Type B pancreatic cell (in vitro differentiated cells): Measurements from ENCODE around the gene UBASH3B. TPM values are rescaled to one million over a fixed set of nuclear protein-coding genes. Genes with fewer than 3 reads are reported as not detected.
A peak's percentile ranks its signal among the peaks of the same experiment; 100 is the strongest.

ENCODE experiments used
- DNase-seq: peaks from one replicate; pipeline ENCODE4 v3.0.0; 2021; ENCODE audit warnings: mixed read lengths; ENCODE audit not compliant: unreplicated experiment; ENCODE audit errors: extremely low spot score
- H3K27ac Mint-ChIP-seq: 2 replicates; pipeline ENCODE4 v1.8.0; 2021; ENCODE audit warnings: mild to moderate bottlenecking, mixed read lengths
- H3K27me3 Mint-ChIP-seq: 2 replicates; pipeline ENCODE4 v1.8.0; 2021; ENCODE audit warnings: mixed read lengths
- H3K36me3 Mint-ChIP-seq: 2 replicates; pipeline ENCODE4 v1.8.0; 2021; ENCODE audit warnings: mixed read lengths
- H3K4me1 Mint-ChIP-seq: one replicate; pipeline ENCODE4 v1.8.0; 2021; ENCODE audit warnings: mixed read lengths; ENCODE audit not compliant: unreplicated experiment
- H3K4me3 Mint-ChIP-seq: 2 replicates; pipeline ENCODE4 v1.8.0; 2021; ENCODE audit warnings: mild to moderate bottlenecking, mixed read lengths
- H3K9me3 Mint-ChIP-seq: 2 replicates; pipeline ENCODE4 v1.8.0; 2021; ENCODE audit warnings: mixed read lengths
- total RNA-seq: library from RNA; stranded (reverse); gene quantifications from 2 replicates; pipeline ENCODE4 v1.2.1, GENCODE V29; 2021; ENCODE audit warnings: low replicate concordance
- TF ChIP-seq, protein P1 (sequence below): fragments of 200-600 bp; sonication (generic); conservative IDR thresholded peaks from 2 replicates; pipeline ENCODE4 v1.5.0; 2021; ENCODE audit warnings: antibody characterized with exemption, mild to moderate bottlenecking

The UBASH3B gene
- total RNA-seq, 1 donor from 2014 or later = 8.6 TPM

GRCh38 chr11:122690801-122691548, 35.5 kb downstream of the UBASH3B start:
- Mint-ChIP-seq H3K27me3 (peaks cover 6% of the 10 kb centered on the region), H3K36me3 (peaks cover 4% of the 10 kb centered on the region), H3K9me3 (no peaks in the 10 kb centered on the region), H3K4me1 (peaks cover 13% of the 10 kb centered on the region), H3K4me3 (no peak overlapping the region), H3K27ac (no peak overlapping the region)
- TF ChIP-seq, protein P1, sequence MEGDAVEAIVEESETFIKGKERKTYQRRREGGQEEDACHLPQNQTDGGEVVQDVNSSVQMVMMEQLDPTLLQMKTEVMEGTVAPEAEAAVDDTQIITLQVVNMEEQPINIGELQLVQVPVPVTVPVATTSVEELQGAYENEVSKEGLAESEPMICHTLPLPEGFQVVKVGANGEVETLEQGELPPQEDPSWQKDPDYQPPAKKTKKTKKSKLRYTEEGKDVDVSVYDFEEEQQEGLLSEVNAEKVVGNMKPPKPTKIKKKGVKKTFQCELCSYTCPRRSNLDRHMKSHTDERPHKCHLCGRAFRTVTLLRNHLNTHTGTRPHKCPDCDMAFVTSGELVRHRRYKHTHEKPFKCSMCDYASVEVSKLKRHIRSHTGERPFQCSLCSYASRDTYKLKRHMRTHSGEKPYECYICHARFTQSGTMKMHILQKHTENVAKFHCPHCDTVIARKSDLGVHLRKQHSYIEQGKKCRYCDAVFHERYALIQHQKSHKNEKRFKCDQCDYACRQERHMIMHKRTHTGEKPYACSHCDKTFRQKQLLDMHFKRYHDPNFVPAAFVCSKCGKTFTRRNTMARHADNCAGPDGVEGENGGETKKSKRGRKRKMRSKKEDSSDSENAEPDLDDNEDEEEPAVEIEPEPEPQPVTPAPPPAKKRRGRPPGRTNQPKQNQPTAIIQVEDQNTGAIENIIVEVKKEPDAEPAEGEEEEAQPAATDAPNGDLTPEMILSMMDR = no peak
- DNase-seq = no peak

DNA sequence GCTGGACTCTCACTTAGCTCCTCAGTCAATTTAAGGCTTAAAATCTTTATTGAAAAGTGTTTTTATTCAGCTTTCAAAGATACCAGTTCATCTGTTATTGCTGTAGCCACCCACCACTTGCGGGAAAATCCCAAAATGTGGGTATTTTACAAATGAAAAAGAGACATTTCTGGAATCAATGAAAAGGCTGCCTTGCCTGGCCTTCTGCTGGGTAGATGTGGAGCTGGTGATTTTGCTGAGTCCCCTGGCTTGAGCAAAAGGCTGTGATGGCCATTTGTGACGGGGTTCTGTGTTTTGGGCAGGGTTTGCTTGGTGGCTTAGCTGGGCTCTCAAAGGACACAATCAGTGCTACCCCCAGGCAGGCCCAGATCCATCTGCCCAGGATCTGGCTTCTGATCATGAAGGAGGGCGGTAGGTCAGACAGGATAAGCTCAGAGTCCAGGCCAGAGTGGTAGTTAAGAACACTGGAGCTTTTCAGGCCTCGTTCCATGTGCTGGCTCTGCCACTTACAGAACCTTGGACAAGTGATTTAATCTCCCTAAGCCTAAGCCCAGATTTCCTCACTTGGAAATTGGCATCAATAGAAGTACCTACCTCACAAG, 36.1 kb downstream of the UBASH3B start:
- no peak overlapping the region for H3K4me3 Mint-ChIP-seq
- TF ChIP-seq, protein P1 = no peak
- DNase-seq = no peak
- H3K9me3 Mint-ChIP-seq = no peaks in the 10 kb centered on the region
- peaks cover 6% of the 10 kb centered on the region for H3K27me3 Mint-ChIP-seq
- H3K27ac Mint-ChIP-seq = peak overlapping the region; percentile 60
- H3K4me1 Mint-ChIP-seq = peaks cover 13% of the 10 kb centered on the region
- H3K36me3 Mint-ChIP-seq = peaks cover 4% of the 10 kb centered on the region

GRCh38 chr11:122692444-122692843, 36.9 kb downstream of the UBASH3B start:
- H3K36me3 Mint-ChIP-seq = peaks cover 4% of the 10 kb centered on the region
- TF ChIP-seq, protein P1 = no peak
- no peak overlapping the region for H3K27ac Mint-ChIP-seq
- peaks cover 6% of the 10 kb centered on the region for H3K27me3 Mint-ChIP-seq
- DNase-seq = no peak
- peaks cover 13% of the 10 kb centered on the region for H3K4me1 Mint-ChIP-seq
- peak overlapping the region; percentile 12 for H3K4me3 Mint-ChIP-seq
- H3K9me3 Mint-ChIP-seq = no peaks in the 10 kb centered on the region

DNA sequence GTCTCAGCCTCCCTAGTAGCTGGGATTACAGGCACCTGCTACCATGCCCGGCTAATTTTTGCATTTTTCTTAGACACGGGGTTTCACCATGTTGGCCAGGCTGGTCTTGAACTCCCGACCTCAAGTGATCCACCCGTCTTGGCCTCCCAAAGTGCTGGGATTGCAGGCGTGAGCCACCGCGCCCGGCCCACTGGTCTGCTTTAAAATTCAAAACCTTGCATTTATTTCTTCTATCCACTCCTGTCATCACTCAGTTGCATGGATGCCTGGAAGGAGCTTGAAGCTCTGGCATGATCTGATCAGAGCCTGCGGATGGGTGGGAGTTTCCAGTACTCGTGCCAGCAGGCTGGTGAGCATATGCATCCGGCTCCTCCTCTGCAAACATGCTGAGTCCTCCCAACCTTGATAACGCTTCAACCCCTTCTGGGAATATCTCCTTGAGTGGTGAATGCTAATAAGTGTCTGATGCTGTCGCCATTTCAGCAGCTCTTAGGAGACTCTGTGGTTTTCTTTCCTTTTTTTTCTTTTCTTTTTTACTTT, 39.6 kb downstream of the UBASH3B start:
- DNase-seq = no peak
- H3K27ac Mint-ChIP-seq = no peak overlapping the region
- no peaks in the 10 kb centered on the region for H3K9me3 Mint-ChIP-seq
- TF ChIP-seq, protein P1 = no peak
- H3K4me3 Mint-ChIP-seq = no peak overlapping the region
- H3K36me3 Mint-ChIP-seq = peaks cover 4% of the 10 kb centered on the region
- H3K27me3 Mint-ChIP-seq = peaks cover 8% of the 10 kb centered on the region
- H3K4me1 Mint-ChIP-seq = peaks cover 13% of the 10 kb centered on the region

GRCh38 chr11:122696662-122697061, 41.1 kb downstream of the UBASH3B start:
- Mint-ChIP-seq H3K36me3 (peaks cover 4% of the 10 kb centered on the region), H3K27ac (no peak overlapping the region), H3K27me3 (peaks cover 8% of the 10 kb centered on the region), H3K9me3 (no peaks in the 10 kb centered on the region), H3K4me1 (peaks cover 6% of the 10 kb centered on the region), H3K4me3 (no peak overlapping the region)
- DNase-seq = no peak
- TF ChIP-seq, protein P1 = no peak
